ENCODE data around the gene BRD3OS. TPM values are rescaled to one million over a fixed set of nuclear protein-coding genes. Genes with fewer than 3 reads are reported as not detected.

Gene BRD3OS
- total RNA-seq, 4 donors from 2014 or later: 7.4 to 23.9 (median 13.6) TPM

DNA sequence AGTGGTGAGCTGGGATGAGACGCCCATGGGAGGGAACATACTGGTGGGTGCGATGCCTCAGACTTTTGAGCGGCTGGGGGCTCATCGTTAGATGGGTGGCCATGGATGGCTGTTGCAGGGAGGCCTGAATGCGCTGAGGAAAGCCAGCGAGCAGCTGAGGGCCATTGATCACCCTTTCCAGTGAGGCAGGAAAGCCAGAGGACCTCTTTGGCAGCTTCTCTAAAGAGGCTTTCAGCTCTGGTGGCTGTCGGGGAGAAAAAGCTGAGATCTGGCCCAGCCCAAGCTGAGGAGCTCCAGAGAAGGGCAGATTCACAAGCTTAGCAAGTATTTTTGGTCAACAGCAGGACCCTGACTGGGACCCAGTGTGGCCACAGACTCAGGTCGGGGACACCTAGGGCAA, 19.9 kb upstream of the BRD3OS start:
- no peaks in the 10 kb centered on the region for H3K9me3 ChIP-seq
- TF ChIP-seq, protein P1, sequence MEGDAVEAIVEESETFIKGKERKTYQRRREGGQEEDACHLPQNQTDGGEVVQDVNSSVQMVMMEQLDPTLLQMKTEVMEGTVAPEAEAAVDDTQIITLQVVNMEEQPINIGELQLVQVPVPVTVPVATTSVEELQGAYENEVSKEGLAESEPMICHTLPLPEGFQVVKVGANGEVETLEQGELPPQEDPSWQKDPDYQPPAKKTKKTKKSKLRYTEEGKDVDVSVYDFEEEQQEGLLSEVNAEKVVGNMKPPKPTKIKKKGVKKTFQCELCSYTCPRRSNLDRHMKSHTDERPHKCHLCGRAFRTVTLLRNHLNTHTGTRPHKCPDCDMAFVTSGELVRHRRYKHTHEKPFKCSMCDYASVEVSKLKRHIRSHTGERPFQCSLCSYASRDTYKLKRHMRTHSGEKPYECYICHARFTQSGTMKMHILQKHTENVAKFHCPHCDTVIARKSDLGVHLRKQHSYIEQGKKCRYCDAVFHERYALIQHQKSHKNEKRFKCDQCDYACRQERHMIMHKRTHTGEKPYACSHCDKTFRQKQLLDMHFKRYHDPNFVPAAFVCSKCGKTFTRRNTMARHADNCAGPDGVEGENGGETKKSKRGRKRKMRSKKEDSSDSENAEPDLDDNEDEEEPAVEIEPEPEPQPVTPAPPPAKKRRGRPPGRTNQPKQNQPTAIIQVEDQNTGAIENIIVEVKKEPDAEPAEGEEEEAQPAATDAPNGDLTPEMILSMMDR (IDR thresholded peaks at IDR 0.05): no peak
- TF ChIP-seq POLR2A (IDR thresholded peaks at IDR 0.05): no peak

DNA sequence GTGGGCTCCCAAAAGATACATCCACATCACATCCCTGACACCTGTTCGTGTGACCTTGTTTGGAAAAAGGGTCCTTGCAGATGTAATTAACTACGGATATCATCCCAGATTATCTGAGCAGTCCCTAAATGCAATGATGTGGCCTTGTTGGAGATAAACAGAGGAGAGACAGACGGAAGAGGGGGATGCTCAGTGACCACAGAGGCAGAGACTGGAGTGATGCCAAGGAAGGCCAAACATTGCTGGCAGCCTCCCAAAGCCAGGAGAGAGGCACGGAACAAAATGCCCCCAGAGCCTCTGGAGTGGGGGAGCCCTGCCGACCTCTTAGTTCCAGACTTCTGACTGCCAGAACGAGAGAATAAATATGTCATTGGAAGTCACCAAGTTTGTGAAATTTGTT, 18.1 kb upstream of the BRD3OS start:
- Histone ChIP-seq H3K36me3 (no peaks in the 10 kb centered on the region), H3K27ac (no peak overlapping the region), H3K27me3 (no peaks in the 10 kb centered on the region), H3K4me1 (no peaks in the 10 kb centered on the region), H3K9me3 (no peaks in the 10 kb centered on the region), H3K4me3 (no peak overlapping the region)
- intact Hi-C loops (cut with DNase I; ENCODE audit: low total_unique reads): no loop called here
- TF ChIP-seq, protein P1 (IDR thresholded peaks at IDR 0.05): no peak
- TF ChIP-seq POLR2A (IDR thresholded peaks at IDR 0.05): no peak
- no peak for DNase-seq

More for the DNA sequence above, 19.9 kb upstream of the BRD3OS start:
- intact Hi-C loops (cut with DNase I; ENCODE audit: low total_unique reads): no loop called here
- Histone ChIP-seq H3K27me3 (no peaks in the 10 kb centered on the region), H3K36me3 (no peaks in the 10 kb centered on the region), H3K4me1 (no peaks in the 10 kb centered on the region), H3K4me3 (no peak overlapping the region), H3K27ac (no peak overlapping the region)
- no peak for DNase-seq

DNA sequence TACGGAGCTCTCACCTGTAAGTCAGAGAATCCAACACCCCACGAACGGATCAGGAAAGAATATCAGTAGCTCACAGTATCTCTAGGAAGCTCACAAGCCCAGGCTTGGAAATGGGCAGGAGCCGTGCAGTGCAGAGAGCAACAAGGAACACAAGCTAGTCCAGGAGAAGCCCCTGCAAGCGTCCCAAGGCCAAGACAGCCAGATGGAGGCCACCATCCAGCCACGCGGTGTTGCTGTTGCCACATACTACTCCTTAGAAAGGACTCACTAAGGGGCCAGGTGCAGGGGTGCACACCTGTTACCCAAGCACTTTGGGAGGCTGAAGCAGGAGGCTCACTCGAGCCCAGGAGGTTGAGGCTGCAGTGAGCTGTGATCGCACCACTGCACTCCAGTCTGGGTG, 17.7 kb upstream of the BRD3OS start:
- DNase-seq: no peak
- no peak overlapping the region for H3K4me3 ChIP-seq
- H3K27ac ChIP-seq: no peak overlapping the region
- H3K27me3 ChIP-seq: no peaks in the 10 kb centered on the region
- H3K36me3 ChIP-seq: no peaks in the 10 kb centered on the region
- intact Hi-C loops (cut with DNase I; ENCODE audit: low total_unique reads): no loop called here
- H3K4me1 ChIP-seq: no peaks in the 10 kb centered on the region
- TF ChIP-seq, protein P1 (IDR thresholded peaks at IDR 0.05): no peak
- no peak for TF ChIP-seq POLR2A (IDR thresholded peaks at IDR 0.05)
- H3K9me3 ChIP-seq: no peaks in the 10 kb centered on the region

DNA sequence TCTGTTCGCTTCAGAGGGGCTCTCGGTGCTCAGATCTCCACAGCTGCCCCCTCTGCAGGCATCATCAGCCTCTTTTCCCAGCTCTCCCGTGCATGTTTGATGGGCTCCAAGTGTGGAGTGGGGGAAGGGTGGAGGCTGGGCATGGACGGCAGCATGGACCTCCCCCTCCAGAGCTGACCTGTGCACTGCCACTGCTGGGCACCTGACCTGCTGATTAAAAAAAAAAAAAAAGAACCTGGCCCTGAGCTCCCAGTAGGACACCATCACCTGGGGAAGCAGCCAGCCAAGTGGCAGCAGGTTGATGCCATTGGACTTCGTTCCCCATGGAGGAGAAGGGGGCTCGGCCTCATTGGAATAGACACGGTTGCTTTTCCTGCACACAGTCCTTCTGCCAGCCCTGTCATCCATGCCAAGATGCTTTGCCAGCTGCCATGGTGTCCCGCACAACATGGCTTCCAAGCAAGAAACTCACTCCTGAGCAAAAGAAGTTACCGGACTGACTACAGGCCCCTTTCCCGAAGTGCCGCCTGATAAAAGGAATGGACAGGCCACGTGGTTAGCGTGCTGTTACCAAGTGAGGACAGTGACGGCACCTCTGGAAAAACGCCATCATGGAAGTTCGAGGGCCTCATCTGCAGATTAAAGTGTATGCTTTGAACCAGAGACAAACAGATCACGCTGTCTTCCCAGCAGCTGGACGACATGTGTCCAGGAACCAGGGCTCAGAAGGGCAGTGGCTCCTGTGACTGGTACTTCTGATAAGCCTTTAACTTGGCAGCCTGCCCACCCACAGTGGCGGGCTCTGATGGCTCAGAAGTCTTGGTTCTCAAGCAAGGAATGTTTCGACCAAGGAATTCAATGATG, 14.7 kb upstream of the BRD3OS start:
- Histone ChIP-seq H3K27ac (no peak overlapping the region), H3K27me3 (no peaks in the 10 kb centered on the region), H3K36me3 (no peaks in the 10 kb centered on the region), H3K4me1 (no peaks in the 10 kb centered on the region), H3K4me3 (no peak overlapping the region), H3K9me3 (no peaks in the 10 kb centered on the region)
- intact Hi-C loops (cut with DNase I; ENCODE audit: low total_unique reads): no loop called here
- no peak for TF ChIP-seq POLR2A (IDR thresholded peaks at IDR 0.05)
- TF ChIP-seq, protein P1 (IDR thresholded peaks at IDR 0.05): no peak
- DNase-seq: no peak

DNA sequence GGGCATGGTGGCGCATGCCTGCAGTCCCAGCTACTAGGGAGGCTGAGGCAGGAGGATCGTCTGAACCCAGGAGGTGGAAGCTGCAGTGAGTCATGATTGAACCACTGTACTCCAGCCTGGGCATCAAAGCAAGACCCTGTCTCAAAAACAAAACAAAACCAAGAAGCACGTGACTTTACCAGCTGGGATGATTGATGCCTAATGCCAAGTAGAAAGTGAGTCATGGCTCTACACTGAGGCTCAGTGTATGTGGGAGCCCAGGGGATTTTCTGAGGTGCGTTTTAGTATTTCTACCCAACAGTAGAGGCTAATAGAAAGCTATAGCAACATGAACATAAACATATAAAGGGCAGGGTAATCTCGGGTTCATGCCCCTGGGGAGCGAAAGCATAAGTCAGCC, 13.9 kb upstream of the BRD3OS start:
- intact Hi-C loops (cut with DNase I; ENCODE audit: low total_unique reads): no loop called here
- H3K9me3 ChIP-seq: no peaks in the 10 kb centered on the region
- H3K4me3 ChIP-seq: no peak overlapping the region
- no peaks in the 10 kb centered on the region for H3K27me3 ChIP-seq
- DNase-seq: no peak
- H3K4me1 ChIP-seq: no peaks in the 10 kb centered on the region
- no peak overlapping the region for H3K27ac ChIP-seq
- no peaks in the 10 kb centered on the region for H3K36me3 ChIP-seq
- TF ChIP-seq, protein P1 (IDR thresholded peaks at IDR 0.05): no peak
- TF ChIP-seq POLR2A (IDR thresholded peaks at IDR 0.05): no peak
